ENCODE measurements around the gene GZF1.
A peak's percentile ranks its signal among the peaks of the same experiment; 100 is the strongest.

GZF1 gene

DNA sequence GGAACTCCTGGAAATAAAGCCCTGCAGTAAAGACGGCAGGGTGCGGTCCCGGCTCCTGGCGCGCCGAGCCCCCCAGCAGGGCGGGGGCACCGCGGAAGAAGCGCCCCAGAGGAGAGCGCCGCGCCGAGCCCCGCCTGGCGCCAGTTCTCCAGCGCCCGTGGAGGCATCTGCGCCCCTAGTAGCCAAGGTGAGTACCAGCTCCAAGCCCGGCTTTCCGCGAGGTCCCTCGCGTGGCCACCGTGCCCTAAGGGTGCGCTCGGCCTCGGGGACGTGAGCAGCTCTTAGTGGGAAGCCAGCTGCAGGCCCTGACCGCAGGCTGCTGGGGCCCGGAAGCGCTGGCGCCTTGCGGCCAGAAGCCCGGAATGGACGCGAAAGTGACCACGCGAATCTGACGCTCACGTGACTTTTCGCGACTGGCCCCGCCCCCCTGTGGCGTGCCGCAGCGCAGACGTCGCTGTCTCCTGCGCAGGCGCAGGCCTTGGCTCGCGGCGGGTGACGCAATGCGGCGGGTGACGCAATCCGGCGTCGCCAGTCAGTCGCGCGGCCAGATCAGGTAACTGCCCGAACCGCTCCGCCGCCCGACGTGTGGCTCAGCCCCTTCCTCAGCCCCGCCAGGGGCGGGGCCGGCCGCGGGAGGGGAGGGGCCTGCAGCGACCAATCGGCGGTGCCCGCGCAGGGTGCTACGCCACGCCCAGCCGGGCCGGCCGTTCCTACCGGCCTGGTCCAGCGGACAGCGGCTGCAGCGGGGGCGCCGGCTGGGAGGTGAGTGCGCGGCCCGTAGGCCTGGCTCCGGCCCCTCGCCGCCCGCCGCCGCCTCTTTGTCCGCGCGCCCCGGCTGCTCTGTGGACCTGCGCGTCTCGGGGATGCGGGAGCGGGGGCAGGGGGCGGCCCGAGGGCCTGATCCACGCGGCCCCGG is at the start of gene GZF1:
TSS of gene GZF1 (plus strand) at position 707 of the 916 bp plus-strand sequence. CDS start 2,202 bp downstream, outside the sequence.
- DNase-seq = peak; percentile 99

- DNase-seq = no peak
Observed at GRCh38 chr20:23313271-23313670, 48.7 kb upstream of the GZF1 start.

- DNase-seq = no peak
Observed at GRCh38 chr20:23314699-23315098, 47.3 kb upstream of the GZF1 start.

- no peak for DNase-seq
Observed at GRCh38 chr20:23315099-23315498, 46.9 kb upstream of the GZF1 start.

- DNase-seq = no peak
Observed at GRCh38 chr20:23316626-23317025, 45.4 kb upstream of the GZF1 start.

GRCh38 chr20:23317081-23317480 is 44.9 kb upstream of the GZF1 start:
- DNase-seq = no peak

DNA sequence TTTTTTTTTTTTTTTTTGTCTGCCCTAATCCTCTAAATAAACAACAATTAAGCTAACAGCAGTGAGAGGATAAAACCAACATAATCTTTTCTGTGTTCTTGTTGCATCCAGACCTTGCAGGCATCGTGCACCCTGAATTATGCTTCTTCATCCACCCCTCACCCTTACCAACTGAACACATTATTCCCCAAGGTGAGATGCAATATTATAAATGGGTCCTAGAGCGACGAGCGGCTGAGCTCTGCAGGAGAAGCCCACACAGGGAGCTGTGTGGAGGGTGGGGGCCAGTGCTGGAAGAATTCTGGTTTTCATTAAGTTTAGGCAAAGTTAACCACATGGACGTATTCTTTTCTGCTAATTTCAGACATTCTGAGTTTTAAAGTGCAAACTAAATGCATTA is 43.6 kb upstream of the GZF1 start:
- no peak for DNase-seq

DNA sequence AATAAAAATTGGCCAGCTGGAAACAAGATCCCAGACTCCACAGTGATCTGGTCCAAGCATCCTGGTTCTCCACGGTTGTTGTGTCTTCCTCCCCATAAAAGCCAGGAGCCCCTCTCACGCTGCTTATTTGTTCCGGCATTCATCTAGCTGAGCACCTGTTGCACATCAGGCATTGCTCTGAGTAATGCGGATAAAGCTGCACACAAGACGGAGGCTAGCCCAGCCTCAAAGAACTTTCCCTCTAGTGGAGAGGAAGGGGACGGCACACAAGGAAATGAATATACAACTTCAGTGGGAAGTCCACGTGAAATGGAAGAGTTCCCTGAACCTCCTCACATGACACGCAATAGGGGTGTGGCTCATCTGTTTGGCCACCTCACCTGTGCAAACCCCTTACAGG is 41.7 kb upstream of the GZF1 start:
- DNase-seq = peak; percentile 6

GRCh38 chr20:23325107-23325506 is 36.9 kb upstream of the GZF1 start:
- no peak for DNase-seq

GRCh38 chr20:23326774-23327173 is 35.2 kb upstream of the GZF1 start:
- DNase-seq = peak; percentile 89

DNA sequence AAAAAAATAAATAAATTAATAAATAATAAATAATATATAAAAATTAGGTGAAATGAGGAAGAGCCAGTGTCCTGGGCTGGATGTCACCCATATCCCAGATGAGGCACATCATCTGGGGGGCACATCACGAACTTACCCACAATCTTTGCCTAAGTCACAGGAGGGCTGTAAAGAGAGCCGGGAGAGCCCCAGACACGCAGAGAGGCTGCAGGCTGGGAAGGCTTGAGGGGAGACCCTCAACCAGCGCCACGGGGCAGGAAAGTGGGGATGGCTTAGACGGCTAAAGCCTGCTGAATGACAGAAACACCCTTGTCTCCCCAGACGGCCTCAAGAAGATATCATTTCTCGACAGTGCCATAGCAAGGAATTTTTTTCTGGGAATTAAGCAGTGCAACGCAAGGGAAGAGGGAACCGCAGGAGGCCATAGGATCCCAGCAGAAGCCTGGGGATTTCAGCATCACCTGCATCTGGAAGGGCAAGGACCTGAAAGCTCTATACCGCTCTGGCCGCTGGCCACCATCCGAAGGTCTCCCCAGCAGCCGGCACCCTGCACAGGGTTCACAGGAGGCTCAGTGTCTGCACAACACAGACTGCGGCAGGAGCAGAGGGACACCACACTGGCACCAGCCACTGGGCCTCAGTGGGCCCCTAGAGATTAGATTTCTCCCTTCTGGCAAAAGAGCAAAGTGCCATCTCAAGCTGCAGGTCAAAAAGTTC is 34.2 kb upstream of the GZF1 start:
- no peak for DNase-seq

DNA sequence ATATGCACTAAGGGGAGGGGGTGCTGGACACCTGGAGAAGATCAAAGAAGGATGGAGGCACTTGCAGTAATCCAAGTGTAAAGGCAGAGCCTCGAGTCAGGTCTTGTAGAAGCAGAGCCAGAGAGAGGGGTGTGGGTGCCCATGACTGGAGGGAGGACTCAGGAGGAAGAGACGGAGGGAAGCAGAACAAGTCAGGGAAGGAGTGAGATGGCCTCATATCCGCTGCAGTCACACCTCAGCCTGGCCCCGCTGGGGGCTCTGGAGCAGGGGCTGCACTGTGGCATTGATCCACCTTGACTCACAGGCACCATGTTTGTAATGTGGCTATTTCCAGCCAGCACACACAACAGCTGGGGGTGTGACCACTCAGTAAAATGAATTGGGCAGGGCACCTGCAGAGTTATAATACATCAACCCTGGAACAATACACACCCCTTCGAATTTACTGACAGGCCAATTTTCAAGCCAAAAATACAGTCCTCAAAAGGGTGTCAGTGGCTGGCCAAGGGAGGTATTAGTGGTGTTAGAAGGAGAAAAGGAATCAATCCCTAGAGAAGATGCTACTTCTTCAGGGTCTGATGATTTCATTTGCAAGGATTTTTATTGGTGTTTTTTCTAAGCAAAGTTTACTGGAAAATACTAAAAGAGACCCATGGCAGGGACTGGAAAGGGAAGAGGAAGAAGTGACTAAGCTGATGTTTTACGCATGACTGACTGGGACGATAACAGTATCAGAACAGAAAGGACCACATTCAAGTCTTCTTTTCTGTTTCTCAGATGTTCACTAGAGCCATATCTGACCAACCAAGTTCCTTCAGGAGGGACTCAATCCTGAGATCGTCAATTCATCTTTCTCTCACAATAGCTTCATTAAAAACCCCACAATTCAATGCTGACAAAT is 30.3 kb upstream of the GZF1 start:
- no peak for DNase-seq

DNA sequence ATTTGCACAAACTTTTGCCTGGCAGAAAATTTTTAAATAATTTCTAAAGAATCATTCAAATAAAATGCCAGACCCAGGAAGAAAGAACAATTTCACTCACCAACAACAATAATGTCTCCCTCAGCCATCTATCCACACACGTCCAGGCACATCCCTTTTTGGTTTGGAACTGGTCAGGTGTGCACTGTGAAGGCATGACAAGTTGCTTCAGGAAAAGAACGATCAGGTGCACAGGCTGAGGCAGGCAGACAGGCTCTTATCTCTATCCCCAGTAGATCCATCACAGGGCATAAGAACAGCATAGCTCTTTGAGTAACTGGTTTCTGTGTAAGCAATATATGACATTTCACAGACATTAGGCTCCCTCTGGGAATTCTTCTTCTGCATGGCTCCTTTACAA is 29.5 kb upstream of the GZF1 start:
- no peak for DNase-seq

DNA sequence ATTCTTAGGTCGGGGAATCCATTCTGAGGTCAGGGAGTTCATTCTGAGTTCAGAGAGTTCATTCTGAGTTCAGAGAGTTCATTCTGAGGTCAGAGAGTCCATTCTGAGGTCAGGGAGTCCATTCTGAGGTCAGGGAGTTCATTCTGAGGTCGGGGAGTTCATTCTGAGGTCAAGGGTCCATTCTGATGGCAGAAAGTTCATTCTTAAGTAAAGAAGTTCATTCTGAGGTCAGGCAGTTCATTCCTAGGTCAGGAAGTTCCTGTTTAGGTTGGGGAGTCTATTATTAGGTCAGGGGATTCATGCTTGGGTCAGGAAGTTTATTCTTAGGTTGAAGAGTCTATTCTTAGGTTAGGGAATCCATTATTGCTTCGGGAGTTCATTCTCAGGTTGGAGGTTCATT is 27.9 kb upstream of the GZF1 start:
- DNase-seq = no peak

DNA sequence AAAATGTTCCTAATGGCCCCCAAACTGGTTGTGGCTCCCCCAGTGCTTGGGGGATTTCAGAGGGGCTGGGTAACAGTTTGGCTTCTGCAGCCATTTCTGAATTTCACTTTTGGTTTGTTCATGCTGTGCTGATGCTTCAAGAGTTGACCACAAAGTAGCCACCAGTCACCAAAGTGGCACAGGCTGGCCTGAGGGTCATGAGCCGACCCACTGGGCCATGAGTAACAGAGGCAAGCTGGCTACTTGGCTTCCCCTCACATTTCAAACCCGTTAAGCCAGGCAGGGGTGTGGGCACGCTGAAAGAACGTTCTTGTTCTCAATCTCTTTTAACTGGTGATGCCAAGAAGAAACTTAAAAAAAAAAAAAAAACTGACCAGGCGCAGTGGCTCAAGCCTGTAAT is 26.5 kb upstream of the GZF1 start:
- no peak for DNase-seq

DNA sequence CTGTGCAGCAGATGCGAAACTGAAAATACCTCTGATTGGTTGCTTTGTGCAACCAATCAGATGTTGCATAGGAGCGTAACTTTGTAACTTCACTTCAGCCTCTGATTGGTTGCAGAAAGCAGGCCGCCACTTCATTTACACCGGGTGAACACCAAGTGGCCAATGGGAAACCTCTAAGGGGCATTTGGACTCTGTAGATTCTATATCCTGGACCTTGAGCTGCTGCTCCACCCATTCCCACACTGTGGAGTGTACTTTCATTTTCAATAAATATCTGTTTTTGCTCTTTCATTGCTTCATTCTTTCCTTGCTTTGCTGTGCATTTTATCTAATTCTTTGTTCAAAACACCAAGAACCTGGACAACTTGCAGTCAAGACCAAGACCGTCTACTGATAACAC is 25.5 kb upstream of the GZF1 start:
- DNase-seq = no peak

GRCh38 chr20:23337312-23337711 is 24.7 kb upstream of the GZF1 start:
- DNase-seq = no peak

DNA sequence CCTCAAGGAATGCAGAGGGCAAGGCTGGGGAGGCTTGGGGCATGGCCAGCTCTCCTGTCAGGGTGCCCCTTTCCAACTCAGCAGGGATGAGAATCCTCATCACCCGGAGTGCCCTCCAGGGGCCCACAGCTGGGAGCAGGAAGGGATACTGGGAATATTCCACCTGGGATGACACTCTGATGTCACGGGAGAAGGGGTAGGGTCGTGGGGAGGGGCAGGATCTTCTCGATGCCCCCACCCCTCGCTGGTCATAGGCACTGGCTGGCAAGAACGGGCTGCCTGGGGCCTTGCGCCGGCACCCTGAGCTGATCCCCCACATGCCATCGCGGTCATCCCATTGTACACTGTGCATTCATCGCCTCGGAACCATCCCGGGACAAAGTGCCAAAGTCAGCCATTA is 22.0 kb upstream of the GZF1 start:
- no peak for DNase-seq

DNA sequence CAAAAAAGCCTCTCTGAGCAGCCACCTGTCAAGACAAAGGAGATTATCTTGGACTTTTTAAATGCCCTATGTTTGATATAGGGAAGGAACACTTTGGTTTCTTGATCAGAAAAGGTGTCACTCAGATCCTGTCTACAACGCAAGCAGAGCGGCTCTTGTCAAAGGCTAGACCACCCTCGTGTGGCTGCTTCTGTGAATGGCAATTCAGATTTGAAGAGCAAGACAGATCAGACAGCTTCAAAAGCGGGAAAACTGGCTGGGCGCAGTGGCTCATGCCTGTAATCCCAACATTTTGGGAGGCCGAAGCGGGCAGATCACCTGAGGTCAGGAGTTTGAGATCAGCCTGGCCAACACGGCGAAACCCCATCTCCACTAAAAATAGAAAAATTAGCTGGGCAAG is 21.5 kb upstream of the GZF1 start:
- peak; percentile 72 for DNase-seq

- DNase-seq = no peak
Observed at GRCh38 chr20:23341073-23341472, 20.9 kb upstream of the GZF1 start.

GRCh38 chr20:23343590-23343989 is 18.4 kb upstream of the GZF1 start:
- no peak for DNase-seq

GRCh38 chr20:23344336-23344735 is 17.6 kb upstream of the GZF1 start:
- DNase-seq = no peak

DNA sequence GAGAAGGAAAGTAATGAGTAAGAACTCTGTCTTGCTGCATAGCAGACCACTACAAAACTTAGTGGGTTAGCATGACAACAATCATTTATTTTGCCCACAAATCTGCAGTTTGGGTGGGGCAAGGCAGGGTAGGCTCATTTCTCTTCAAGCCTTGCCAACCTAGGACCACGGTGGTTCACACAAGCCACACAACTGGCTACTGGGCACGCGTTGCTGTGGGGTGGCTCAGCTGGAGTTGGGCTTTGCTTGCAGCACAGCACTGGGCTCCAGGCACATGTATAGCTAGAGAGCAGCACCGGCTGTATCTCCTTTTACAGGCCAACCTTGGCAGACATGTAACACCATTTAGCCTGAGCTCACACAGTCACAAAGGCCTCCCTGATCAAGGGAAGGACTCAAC is 16.0 kb upstream of the GZF1 start:
- no peak for DNase-seq
